Measurements from ENCODE around the gene DNLZ. TPM values are rescaled to one million over a fixed set of nuclear protein-coding genes. Genes with fewer than 3 reads are reported as not detected.

The DNLZ gene
- total and polyA plus RNA-seq, 2 of the 4 experiments (the other 2 are of a cell fraction) = 2.0 to 11.4 TPM

DNA sequence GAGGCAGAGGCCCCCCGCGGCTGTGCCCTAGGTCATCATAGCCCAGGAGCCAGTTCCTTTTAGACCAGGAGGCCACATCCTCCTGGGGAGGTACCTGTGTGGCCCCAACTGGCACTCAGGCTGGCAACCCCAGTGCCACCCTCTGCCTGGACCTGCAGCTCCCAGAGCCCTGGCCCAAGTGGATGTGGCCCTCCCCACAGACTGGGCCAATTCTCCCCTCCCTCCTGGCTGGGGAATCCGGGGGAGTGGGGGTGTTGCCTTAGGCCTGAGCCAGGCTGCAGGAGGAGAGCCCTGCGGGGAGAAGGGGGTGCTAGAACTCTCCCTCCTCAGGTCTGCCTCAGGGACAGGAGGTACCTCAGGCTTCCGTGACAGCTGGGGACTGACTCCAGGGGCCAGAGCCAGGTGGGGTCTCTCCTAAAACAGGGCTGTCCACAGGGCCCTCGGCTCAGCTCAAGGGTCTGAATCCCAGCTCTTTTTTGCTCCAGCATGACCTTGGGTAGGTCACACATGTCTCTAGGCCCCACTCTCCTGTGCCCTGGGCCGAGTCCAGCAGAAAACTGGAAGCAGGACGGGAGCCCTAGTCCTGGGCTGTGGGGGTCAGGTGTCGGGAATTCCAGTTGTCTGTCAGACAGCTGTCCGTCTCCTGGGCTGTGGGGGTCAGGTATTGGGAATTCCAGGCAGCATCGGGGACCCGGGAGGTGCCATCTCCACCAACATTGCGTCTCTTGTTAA, 9.6 kb downstream of the DNLZ start:
- Histone ChIP-seq H3K4ac (ENCODE audit: low read depth, low read length) (no peak overlapping the region), H3K18ac (ENCODE audit: low read depth, low read length) (no peak overlapping the region), H3K9ac (ENCODE audit: low read depth, low read length) (no peak overlapping the region), H3K9me3 (ENCODE audit: control insufficient read depth, insufficient read depth, low read length) (no peaks in the 10 kb centered on the region), H3K23ac (ENCODE audit: low read depth, low read length) (no peak overlapping the region), H2AK5ac (ENCODE audit: low read depth, low read length) (no peak overlapping the region; the same call in 1 of the 2 replicates), H3K79me1 (ENCODE audit: low read depth in 1 of 2, low read length in 2 of 2) (peaks cover 0 to 42% of the 10 kb centered on the region in 2 experiments; a peak in 2 of 4 replicates), H3K36me3 (ENCODE audit: control insufficient read depth, insufficient read depth, low read length) (peaks cover 72% of the 10 kb centered on the region), H2AFZ (replicated peaks; ENCODE audit: low read length, poor library complexity) (peak overlapping the region; percentile 47), H4K5ac (ENCODE audit: low read depth, low read length) (no peak overlapping the region), H2BK20ac (ENCODE audit: low read depth, low read length) (no peak overlapping the region), H3K9me1 (ENCODE audit: insufficient read depth, low read length) (peaks cover 3% of the 10 kb centered on the region; the same call in 1 of the 2 replicates), H4K91ac (ENCODE audit: insufficient read depth, low read depth, low read length) (no peak overlapping the region), H2BK5ac (ENCODE audit: low read depth, low read length, poor library complexity, severe bottlenecking) (no peak overlapping the region), H3K27me3 (ENCODE audit: control insufficient read depth, insufficient read depth, low read length) (no peaks in the 10 kb centered on the region), H4K20me1 (ENCODE audit: insufficient read depth, low read length) (peaks cover 34% of the 10 kb centered on the region), H3K14ac (replicated peaks; ENCODE audit: low read depth, low read length) (no peak overlapping the region), H2AK9ac (replicated peaks; ENCODE audit: low read depth, low read length, poor library complexity) (peak overlapping the region; percentile 95), H3K27ac (ENCODE audit: insufficient read depth, low read length) (0 out of 2 replicates have a peak overlapping the region, but pooled peaks have one; percentile 3), H3K4me2 (ENCODE audit: low read depth, low read length) (no peak overlapping the region), H3K4me3 (ENCODE audit: insufficient read depth, low read depth, low read length) (no peak overlapping the region), H3K56ac (ENCODE audit: extremely low read depth, insufficient read depth, low read length) (no peak overlapping the region), H4K8ac (ENCODE audit: low read depth in 2 of 2, low read length in 2 of 2) (peak overlapping the region in 1 of 2 experiments; percentile 1; a peak in 1 of 4 replicates), H2BK15ac (ENCODE audit: low read depth, low read length) (no peak overlapping the region), H2BK120ac (ENCODE audit: low read depth, low read length) (no peak overlapping the region), H3K4me1 (ENCODE audit: control insufficient read depth, insufficient read depth, low read length) (peaks cover 23% of the 10 kb centered on the region)
- DNase-seq (no peak), ATAC-seq (ENCODE audit: low read depth) (peak; percentile 3; the same call in 1 of the 2 replicates)
- TF ChIP-seq FOS (IDR thresholded peaks at IDR 0.05; ENCODE audit: low read depth, low read length) = no peak
- TF ChIP-seq BHLHE40 (IDR thresholded peaks at IDR 0.05; ENCODE audit: low read depth, low read length) = no peak
- no peak for TF ChIP-seq CHD1 (IDR thresholded peaks at IDR 0.05; ENCODE audit: low read depth, low read length)
- no peak for TF ChIP-seq MAFK (IDR thresholded peaks at IDR 0.05; ENCODE audit: low read depth, low read length)
- no peak for TF ChIP-seq CEBPB (IDR thresholded peaks at IDR 0.05; ENCODE audit: low read depth, low read length)
- CTCF ChIA-PET = no interaction called here
- dilution Hi-C loops (cut with HindIII; ENCODE audit: low sequenced_read_pairs, unreplicated experiment) (no loop called here), in situ Hi-C loops (cut with MboI; ENCODE audit: low sequenced_read_pairs) (no loop called here), intact Hi-C loops (cut with micrococcal nuclease) (no loop called here)
- WGBS, 2 experiments (ENCODE audit: extremely low coverage in 2 of 2, insufficient read length in 1 of 2) = 65% methylated on average over 2 of the region's 13 CpGs; no CpG with 5 or more reads in 1 of the 2 experiments
- BruUV-seq (replicated peaks) = no TSS peak
- POLR2A ChIA-PET (ENCODE audit: unreplicated experiment) = no interaction called here
